Esophagus (tissue), 2 donors: ENCODE data around the gene PCED1B. TPM values are rescaled to one million over a fixed set of nuclear protein-coding genes. Genes with fewer than 3 reads are reported as not detected.

Experiments used
- H3K27ac ChIP-seq, 2 donors: one replicate each; pipeline ENCODE4 v1.5.1; 2013; ENCODE audit warnings: low read depth in 2 of 2, mild to moderate bottlenecking in 2 of 2, inconsistent platforms in 1 of 2, low read length in 1 of 2, moderate library complexity in 1 of 2
- H3K27me3 ChIP-seq, 2 donors: one replicate each; pipeline ENCODE4 v1.6.1; 2013; ENCODE audit warnings: low read length in 2 of 2, control low read depth in 1 of 2, mild to moderate bottlenecking in 1 of 2; ENCODE audit not compliant: insufficient read depth in 2 of 2, control insufficient read depth in 1 of 2
- H3K36me3 ChIP-seq, 2 donors: one replicate each; pipeline ENCODE4 v1.6.1; 2013; ENCODE audit warnings: low read length in 1 of 2; ENCODE audit not compliant: control insufficient read depth in 2 of 2, insufficient read depth in 2 of 2
- H3K4me1 ChIP-seq, 2 donors: one replicate each; pipeline ENCODE4 v1.6.1; 2013; ENCODE audit warnings: low read length in 1 of 2; ENCODE audit not compliant: control insufficient read depth in 2 of 2, insufficient read depth in 2 of 2
- H3K4me3 ChIP-seq, 2 donors: one replicate each; pipeline ENCODE4 v1.5.1; 2013; ENCODE audit warnings: low read length in 2 of 2, mild to moderate bottlenecking in 2 of 2, low read depth in 1 of 2, moderate library complexity in 1 of 2
- H3K9me3 ChIP-seq, 2 donors: one replicate each; pipeline ENCODE4 v1.6.1; 2013; ENCODE audit warnings: mild to moderate bottlenecking in 2 of 2, low read depth in 1 of 2, low read length in 1 of 2, moderate library complexity in 1 of 2; ENCODE audit not compliant: control insufficient read depth in 2 of 2, insufficient read depth in 1 of 2
- WGBS, 2 donors: extraction: QIAGEN DNeasy Blood & Tissue Kit; methylation state at CpG; one replicate each; pipeline ENCODE4 v1.1.7; 2013; 5-methylcytosine and 5-hydroxymethylcytosine counted together
- polyA plus RNA-seq, 2 donors: library from polyadenylated mRNA; stranded (reverse); fragments of 200-250 nt; gene quantifications; one replicate each; pipeline ENCODE4 v1.2.3, GENCODE V29; 2013
- donor health status: healthy with polysubstance abuse.
- donor health status: Bipolar disorder and iron deficiency.

Gene PCED1B
- polyA plus RNA-seq, 2 donors, result 1.2 to 1.6 TPM

DNA sequence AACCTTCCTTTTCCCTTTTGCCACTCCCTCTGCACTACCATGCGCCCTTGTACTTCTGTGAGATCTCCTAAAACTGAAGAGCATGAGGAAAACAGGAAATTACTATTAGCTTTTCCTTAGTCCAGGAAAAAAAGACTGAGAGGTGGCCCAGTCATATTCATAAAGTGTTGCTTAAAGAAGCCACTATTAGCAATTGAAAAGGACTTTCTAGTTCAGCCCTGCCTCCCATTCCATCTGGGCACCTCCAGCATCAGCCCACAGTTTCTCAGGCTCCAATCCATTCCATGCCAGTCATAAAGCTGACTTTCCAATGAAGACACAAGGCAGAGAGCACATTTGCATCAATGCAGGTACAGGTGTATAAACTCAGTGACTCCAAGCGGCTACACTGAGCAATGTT, 20.2 kb downstream of the PCED1B start:
- Histone ChIP-seq H3K27ac (no peak overlapping the region), H3K4me3 (no peak overlapping the region), H3K9me3 (no peaks in the 10 kb centered on the region), H3K36me3 (no peaks in the 10 kb centered on the region), H3K4me1 (no peaks in the 10 kb centered on the region), H3K27me3 (no peaks in the 10 kb centered on the region)
- 68 to 88% methylated on average over 2 of the region's 2 CpGs for WGBS, 2 donors

DNA sequence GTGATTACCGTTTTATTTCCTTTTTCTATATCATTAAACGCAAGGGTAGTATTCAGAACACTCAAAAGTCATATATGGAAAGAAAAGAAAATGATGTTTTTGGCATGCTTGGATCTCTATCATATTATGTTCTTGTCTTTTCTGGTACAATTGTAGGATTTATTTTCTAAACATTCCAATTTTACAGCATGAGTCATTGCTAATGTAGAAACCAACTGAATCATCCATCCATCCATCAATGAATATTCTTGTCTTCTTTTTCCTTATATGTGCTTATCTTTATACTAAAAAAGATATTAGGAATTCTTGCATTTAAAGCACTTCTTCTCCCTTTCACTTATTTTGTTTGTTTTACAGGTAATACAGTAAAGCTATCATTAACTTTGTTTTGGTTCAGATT, 20.7 kb downstream of the PCED1B start:
- no peaks in the 10 kb centered on the region for H3K36me3 ChIP-seq
- H3K9me3 ChIP-seq, result no peaks in the 10 kb centered on the region
- no peaks in the 10 kb centered on the region for H3K4me1 ChIP-seq
- 92 to 95% methylated on average over 2 of the region's 2 CpGs for WGBS, 2 donors
- no peaks in the 10 kb centered on the region for H3K27me3 ChIP-seq
- H3K4me3 ChIP-seq, result no peak overlapping the region
- H3K27ac ChIP-seq, result no peak overlapping the region

DNA sequence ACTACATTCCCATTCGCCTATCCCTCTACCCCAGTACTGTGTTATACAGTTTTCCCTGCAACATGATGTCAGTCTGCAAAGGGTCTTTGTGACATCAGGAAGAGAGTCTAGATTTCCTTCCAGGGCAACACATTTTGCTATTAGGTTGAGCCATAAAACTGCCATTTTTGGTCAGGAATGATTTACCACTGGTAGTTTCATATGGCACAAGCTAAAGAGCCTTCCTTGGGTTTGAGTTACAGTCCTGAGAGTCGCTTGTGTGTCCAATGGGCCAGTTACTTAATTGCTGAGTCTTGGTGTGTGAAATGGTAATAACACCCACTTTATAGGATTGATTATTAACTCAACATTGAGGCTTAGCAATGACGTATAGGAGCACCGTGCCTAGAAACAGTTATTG, 23.0 kb downstream of the PCED1B start:
- no peak overlapping the region for H3K27ac ChIP-seq
- H3K27me3 ChIP-seq, result no peaks in the 10 kb centered on the region
- no peaks in the 10 kb centered on the region for H3K9me3 ChIP-seq
- no peaks in the 10 kb centered on the region for H3K4me1 ChIP-seq
- no peaks in the 10 kb centered on the region for H3K36me3 ChIP-seq
- no peak overlapping the region for H3K4me3 ChIP-seq
- WGBS, 2 donors, result 94 to 95% methylated on average over 4 of the region's 4 CpGs

DNA sequence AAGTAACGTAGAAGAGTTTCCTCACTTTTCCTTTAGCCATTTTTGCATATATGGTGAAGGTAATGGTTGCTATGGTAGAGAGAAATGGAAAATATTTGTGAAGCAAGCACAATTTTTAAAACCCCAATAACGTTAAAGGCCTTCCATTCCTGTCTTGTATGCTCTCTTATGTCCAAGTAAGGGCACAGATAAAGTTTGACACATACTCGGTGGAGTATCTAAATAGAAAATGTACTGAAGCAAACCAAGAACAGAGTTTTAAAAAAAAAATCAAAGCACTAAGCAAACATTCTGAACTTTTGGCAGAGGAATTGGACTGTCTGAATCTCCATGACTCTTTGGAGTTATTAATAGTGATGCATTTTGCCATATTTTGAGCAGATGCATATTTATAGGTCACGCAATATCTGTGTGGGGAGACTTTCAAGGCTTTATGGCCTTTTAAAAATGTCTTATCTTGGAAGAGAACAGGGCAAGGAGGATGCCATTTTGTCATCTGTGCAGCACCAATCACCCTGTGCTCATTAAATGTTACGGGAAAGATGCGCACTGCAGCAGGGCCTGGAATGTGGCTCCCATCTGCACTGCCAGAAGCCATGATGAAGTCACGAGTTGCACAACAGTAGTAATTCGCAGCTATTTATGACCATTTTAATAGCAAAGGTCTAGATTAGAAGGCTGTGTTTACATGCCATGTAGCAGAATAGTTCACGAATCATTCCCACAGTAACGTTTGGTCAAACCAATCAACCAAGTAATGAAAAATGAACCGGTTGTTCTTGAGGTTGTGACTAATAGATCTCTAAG, 23.6 kb downstream of the PCED1B start:
- H3K36me3 ChIP-seq, result no peaks in the 10 kb centered on the region
- WGBS, 2 donors, result 69 to 78% methylated on average over 11 of the region's 11 CpGs
- no peaks in the 10 kb centered on the region for H3K9me3 ChIP-seq
- H3K27ac ChIP-seq, result no peak overlapping the region
- H3K4me1 ChIP-seq, result no peaks in the 10 kb centered on the region
- H3K4me3 ChIP-seq, result no peak overlapping the region
- H3K27me3 ChIP-seq, result no peaks in the 10 kb centered on the region

DNA sequence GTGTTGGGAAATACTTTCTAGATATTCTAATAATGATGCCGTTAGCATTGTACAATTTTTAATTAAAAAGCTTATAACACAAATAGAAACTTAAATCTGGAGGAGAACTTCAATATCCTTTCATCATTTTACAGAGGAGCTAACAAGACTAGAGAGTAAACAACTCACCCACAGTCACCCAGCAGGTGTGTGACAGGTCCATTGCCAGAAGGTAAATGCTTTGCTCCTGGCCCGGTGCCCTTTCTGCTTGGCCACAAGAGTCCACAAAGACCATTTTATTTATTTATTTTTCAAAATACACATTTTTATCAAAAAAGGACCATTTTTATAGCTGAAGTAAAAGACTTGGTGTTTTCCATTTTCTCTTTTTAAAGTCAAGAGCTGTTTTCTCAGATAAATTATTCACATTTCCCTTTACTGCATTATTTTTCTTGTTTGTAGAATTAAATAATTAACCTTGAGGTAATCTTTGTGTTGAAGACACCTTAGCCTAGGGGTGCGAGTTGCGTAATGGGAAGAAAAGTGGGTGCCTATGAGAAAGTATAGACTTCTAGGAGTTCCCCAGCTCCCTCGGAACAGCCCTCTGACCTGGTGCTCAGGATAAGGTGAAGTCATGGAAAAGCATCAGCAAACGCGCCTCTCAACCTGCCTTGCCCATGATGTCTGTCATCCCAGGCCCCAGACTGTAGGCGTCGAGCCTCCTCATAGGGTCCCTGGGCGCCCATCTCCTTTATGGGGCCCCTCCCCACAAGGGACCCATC, 26.7 kb downstream of the PCED1B start:
- Histone ChIP-seq H3K4me1 (no peaks in the 10 kb centered on the region), H3K4me3 (no peak overlapping the region), H3K27me3 (no peaks in the 10 kb centered on the region), H3K27ac (no peak overlapping the region), H3K9me3 (no peaks in the 10 kb centered on the region), H3K36me3 (no peaks in the 10 kb centered on the region)
- 82 to 85% methylated on average over 10 of the region's 10 CpGs for WGBS, 2 donors

DNA sequence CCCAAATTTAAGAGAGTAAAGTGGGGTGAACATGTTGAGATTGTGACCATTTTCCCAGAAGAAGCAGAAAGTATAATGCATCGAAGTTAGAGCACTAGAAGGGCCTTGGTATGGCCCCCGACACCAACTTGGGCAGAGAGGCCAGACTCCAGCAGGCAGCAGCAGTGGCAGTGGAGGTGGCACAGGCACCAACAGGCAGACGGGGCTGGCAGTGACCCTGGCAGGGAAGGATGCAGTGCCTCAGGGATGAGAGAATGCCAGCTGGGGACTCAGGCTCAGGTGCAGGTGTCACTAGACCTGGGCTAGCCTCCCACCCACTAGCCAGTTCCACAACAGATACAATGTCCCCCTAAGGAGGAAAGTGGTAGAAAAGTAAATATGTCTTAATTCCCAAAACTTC, 28.0 kb downstream of the PCED1B start:
- Histone ChIP-seq H3K4me1 (no peaks in the 10 kb centered on the region), H3K27ac (no peak overlapping the region), H3K9me3 (no peaks in the 10 kb centered on the region), H3K36me3 (no peaks in the 10 kb centered on the region), H3K4me3 (no peak overlapping the region), H3K27me3 (no peaks in the 10 kb centered on the region)
- 93% methylated on average over 3 of the region's 3 CpGs for WGBS, 2 donors

DNA sequence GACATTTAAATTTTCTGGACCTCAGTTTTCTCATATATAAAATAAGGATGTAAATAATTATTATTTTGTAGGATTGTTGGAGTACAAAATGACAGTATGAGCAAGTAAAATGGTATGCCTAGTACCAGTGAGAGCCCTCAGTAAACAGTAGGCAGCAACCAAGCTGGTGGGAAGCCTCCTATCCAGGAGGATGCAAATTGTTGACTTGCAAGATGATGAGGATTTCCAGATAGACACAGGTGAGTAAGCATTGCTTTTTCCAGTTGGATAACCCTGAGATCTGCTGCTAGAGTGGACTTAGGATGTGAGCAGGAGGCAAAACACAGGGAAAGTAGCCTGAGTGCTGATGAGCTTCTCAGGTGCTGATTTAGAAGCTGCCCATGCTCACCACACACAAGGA, 28.5 kb downstream of the PCED1B start:
- H3K27ac ChIP-seq, result no peak overlapping the region
- H3K36me3 ChIP-seq, result no peaks in the 10 kb centered on the region
- no peak overlapping the region for H3K4me3 ChIP-seq

DNA sequence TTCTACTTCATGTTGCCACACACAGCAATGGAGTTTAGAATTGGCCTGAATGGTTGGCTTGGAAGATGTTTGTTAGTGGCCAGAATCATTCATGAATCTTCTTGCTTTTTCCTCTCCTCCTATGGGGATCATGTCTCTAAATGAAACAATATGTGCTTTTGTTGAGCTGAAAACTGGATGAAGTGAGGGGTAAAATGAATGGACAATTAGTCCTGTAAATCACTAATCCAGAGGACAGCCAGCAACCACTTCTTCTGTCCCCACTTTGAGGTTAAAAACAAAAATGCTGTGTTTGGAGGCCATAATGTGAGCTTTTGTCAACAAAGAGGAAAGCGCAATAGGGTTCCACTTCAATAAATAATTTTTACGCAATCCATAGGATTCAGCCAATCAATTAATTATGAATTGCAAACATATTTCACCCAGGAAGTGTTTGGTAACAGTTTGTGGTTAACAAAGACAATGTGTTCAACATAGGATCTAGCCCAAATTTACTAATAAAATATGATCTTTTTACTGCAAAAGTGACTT, 30.7 kb downstream of the PCED1B start:
- H3K36me3 ChIP-seq, result no peaks in the 10 kb centered on the region
- H3K27me3 ChIP-seq, result no peaks in the 10 kb centered on the region
- H3K4me3 ChIP-seq, result no peak overlapping the region
- no peak overlapping the region for H3K27ac ChIP-seq
- no peaks in the 10 kb centered on the region for H3K9me3 ChIP-seq
- H3K4me1 ChIP-seq, result no peaks in the 10 kb centered on the region
- 93 to 98% methylated on average over 2 of the region's 2 CpGs for WGBS, 2 donors

More for the DNA sequence above, 28.5 kb downstream of the PCED1B start:
- H3K4me1 ChIP-seq, result no peaks in the 10 kb centered on the region
- no peaks in the 10 kb centered on the region for H3K9me3 ChIP-seq
- no peaks in the 10 kb centered on the region for H3K27me3 ChIP-seq

DNA sequence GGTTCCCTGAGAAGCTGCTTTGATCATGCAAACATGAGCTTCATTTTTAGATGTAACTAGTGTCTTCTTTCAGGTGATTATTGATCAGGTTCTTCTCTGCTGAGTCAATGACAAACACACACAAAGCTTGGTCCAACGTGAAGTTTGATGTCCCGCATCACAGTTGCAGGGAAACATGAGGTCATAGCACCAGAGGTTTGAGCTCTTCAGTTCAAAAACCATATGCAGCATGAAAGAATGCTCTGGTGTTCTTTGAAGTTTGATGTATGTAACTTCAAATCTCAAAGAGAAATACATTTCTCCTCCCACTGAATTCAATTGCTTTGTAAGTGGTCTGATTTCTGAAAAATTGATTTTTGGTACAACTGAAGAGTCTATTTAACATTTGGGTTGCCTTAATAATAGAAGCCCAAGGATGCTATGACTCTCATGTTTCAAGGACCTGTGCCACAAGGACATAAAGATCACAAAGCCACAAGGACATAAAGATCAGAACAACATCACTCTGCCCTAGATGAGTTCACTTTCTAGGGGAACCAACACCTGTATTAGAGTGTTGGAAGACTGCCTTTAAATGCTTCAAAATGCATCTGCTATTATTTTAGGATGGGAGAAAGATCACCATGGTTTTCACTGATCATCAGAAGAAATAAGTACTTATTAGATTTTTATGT, 31.4 kb downstream of the PCED1B start:
- no peak overlapping the region for H3K27ac ChIP-seq
- no peaks in the 10 kb centered on the region for H3K9me3 ChIP-seq
- H3K4me3 ChIP-seq, result no peak overlapping the region
- WGBS, 2 donors, result 87 to 92% methylated on average over 2 of the region's 2 CpGs
- no peaks in the 10 kb centered on the region for H3K36me3 ChIP-seq
- H3K27me3 ChIP-seq, result no peaks in the 10 kb centered on the region
- no peaks in the 10 kb centered on the region for H3K4me1 ChIP-seq
